GM18499 (cell line): Measurements from ENCODE around the gene STXBP6.

Experiments used
- ATAC-seq: cut with Tn5 transposase; IDR thresholded peaks from one replicate; pipeline ENCODE4 v1.9.1; 2021; ENCODE audit warnings: moderate number of reproducible peaks; ENCODE audit not compliant: insufficient read depth, unreplicated experiment

STXBP6 gene

DNA sequence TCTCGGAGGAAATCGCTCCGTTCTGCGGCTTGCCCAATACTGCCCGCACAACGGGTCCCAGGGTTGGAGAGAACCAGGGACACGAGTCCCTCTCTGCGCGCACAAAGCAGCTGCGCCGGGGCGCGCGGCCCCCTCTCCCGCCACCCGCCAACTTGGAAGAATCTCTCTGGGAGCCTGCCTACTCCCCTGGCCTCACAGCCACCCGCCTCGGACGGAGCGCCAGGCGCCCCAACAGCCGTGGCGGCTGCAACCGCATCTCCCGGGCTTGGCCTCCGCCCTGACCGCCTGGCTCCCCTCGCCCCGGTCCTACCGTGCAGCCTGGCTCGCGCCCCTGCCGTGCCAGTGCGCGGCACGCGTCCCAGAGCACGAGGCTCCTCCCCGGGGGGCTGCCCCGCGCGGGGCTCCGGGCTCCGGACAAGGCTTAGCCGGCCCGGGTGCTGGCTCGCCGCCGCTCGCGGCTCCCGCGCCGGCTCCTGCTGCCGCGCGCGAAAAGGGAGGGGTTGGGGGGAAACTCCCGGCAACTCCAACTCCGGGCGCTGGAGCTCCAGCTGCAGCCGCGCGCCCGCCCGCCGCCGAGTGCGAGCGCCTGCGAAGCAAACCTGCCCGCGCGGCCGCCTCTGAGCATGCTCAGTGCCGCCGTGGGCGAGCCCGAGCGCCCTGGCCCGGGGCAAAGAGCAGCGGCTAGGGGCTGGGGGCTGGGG lies at the start of gene STXBP6:
Gene STXBP6, minus strand, starts transcription at position 580 of the 701 bp plus-strand sequence. CDS start 75,329 bp downstream, outside the sequence.
- ATAC-seq: no peak

DNA sequence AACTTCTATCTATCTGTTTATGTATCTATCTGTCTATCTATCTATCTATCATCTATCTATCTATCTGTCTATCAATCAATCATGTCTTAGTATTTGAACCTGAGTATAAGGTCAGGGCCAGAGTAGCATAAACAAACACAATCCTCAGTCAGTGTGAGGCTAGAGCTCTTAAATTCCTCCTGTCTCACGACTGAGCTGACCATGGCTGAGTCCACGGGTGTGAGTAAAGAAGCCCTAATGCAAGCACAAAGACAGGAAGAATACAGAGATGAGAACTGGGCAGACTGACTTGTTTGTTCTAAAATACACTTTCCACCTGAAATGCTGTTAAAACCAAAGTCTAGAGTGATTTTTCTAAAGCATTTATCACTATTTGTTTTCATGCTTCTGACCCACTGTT lies 47.2 kb upstream of the STXBP6 start:
- ATAC-seq: no peak

DNA sequence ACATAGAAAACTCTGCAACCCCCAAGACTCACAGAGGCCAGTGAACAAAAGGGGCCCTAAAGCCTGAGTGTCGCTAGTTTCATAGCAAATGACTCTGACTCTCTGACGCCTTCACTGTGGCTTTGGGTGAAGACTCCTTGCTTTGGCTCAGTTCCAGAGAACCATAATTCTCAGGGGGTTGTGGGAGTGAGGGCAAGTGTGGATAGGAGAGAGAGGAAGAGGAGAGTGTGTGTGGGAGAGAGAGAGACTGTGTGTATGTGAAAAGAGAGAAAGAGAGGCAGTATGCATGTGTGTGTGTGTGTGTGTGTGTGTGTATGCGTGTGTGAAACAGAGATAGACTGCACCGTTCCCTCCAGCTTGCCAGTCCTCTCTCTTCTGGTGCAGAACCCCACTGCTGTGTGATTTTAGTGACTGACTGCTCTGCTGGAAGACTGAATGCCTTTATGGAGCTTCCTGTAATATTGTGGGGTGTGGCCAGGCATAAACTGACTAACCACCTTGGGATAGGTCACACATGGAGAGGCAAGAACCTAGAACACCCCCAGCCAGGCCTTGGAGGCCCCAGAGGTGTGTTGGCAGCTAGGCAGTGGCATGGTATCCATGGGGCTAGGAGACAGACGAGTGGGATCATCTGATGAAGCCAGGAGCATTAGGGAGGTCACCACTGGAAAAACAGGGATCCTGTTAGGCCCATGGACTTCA lies 45.9 kb upstream of the STXBP6 start:
- no peak for ATAC-seq

DNA sequence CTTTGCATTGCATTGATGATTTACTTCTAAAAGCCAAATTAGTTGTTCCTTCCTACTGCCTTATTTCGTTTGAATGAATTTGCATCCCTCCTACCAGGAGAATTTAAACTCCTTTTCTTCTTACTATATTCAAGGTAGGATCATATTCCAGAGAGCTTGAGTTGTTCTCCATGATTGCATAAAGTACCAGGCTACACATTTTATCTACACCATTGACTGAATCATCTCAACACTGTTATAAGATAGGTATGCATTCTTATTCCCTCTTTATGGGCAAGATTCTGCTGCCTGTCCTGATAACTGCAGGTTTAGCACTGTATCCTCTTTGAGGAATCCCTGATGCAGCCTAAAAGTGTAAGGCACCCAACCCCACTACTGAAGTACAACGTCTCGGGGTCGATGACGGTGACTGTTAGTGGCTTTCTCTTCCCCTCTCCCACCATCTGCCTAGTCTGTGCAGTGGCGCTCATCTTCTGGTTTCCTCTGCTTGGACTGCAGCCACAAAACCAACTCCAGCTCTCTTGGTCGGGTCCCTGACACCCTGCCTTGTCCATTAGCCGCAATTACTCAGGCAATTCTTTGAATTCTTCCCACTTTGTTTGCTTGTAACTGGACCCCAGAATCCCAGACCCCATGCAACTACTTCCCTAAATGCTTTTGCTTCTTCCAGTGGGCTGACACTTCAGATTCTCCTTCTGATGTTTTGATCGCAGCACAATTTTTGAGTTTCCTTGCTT lies 44.4 kb upstream of the STXBP6 start:
- no peak for ATAC-seq

DNA sequence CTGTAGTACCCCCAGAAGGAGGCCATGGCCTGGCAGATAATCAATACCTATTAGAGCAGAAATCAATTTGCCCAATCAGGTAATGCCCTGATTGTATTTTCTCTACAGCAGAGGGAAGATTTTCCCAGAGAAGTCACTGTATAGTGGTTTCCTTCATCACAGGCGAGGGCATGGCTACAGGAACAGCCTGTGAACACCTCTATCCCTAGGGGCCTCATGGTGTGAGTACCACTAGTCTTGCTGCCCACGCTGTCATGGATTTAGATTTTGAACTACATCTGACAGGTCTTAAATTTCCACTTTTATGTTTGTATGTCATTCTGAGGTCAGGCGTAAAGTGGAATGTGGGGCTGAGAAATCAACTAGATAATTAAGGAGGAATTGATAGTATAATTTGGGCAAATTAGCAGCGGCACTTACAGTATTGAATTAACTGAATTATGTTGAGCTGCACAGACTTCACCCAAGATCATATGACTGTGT lies 42.4 kb upstream of the STXBP6 start:
- no peak for ATAC-seq

DNA sequence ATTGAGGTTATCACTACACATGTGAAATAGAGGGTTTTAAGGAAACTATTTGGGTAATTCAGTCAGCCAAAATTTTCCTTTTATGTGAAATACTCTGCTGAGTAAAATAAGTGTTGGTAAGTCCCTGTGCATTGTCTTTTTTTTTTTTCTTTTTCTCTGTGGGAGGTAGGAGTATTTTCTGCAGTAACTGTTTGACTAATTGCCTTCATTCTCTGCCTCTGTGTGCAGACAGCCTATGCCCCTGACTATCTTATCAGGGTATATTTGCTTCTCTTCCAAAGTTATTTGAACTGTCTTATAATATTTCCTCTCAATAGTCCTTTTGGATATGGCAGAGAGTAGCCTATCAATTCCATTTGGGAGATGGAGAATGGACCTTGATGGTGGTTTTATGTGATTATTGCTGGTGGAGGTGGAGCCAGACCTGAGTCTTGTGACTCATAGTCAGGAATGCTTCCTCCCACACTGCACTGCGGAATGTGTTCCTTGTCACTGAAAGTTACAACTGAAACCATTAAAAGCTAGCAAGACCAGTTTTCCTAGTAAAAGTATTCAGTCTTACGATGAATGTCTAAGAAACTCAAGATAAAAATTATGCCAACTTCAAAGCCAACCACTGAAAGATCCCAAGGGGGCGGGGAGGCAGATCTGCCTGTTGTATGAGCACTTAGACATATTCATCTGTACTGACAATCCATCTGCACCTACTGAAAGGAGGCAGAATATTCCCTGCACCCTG lies 40.9 kb upstream of the STXBP6 start:
- no peak for ATAC-seq

DNA sequence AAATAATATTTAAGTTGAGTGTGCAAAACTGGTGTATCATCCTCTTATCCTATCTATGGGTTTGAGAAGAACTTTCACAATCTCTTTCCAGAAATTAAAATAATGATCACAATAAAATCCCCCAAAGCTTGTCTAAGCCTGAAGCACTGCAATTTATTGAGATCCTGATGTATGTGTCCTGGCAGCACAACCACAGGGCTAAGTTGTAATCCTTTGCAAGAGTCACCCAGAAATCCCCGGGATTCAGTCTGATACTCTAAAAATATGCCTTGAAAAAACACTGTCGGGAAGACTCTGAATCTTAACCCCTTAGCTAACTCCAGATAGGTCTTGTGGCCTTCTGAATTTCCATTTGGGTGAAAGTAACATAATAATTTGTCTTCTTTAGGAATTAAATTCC lies 40.3 kb upstream of the STXBP6 start:
- no peak for ATAC-seq

DNA sequence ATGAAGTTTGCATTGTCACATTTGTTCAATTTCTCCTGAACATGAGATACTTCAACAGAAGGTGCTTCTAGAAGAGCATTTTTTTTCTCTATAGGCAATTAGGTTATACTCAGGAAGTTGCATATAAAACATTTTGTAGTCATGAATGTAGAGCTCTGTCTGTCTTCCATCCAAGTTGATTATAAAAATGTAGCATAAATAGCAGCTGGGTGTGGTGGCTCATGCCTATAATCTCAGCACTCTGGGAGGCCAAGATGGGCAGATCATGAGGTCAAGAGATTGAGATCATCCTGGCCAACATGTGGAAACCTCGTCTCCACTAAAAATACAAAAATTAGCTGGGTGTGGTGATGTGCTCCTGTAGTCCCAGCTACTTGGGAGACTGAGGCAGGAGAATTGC lies 39.5 kb upstream of the STXBP6 start:
- no peak for ATAC-seq

DNA sequence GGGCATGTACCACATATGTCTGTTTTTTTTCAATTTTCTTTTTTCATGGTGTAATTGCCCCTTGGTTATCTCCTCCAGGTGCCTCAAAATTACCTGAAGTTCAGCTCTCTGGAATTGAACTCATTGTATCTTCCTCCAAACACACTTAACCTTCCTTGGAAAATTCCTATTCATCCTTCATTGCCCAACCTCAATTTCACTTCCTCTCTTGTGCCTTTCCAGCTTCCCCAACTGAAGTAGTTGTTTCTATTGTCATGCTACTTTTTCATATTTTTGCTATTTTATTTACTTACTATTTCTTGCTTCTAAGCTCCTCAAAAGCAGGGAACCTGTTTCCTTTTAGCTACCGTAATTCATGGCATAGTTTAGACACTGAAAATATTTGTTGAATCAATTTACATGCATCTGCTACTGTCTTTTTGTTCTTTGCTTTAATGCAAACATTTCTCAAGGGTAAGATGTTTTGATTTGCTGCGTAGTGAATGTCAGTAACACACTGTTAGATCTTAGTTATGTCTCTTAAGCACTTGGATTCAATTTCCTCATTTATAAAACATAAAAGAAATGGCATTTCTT lies 37.0 kb upstream of the STXBP6 start:
- no peak for ATAC-seq

DNA sequence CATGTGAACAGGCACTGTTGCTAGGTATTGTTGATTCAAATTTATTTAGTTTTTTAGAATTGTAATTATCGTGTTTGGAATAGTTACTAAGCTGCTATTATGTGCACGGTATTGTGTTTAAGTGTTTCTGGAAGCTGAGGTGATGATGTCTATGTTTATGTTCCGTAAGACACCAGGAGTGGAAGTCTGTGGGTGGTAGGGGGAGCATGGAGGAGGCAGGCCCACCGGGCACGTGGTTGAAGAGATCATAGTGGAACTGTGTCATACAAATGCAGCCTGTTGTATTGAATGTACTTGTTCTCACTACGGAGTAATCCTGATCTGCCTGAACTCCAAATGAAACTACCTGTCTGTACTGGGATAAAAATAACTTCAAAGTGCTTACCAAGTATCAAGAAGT lies 36.1 kb upstream of the STXBP6 start:
- ATAC-seq: no peak

DNA sequence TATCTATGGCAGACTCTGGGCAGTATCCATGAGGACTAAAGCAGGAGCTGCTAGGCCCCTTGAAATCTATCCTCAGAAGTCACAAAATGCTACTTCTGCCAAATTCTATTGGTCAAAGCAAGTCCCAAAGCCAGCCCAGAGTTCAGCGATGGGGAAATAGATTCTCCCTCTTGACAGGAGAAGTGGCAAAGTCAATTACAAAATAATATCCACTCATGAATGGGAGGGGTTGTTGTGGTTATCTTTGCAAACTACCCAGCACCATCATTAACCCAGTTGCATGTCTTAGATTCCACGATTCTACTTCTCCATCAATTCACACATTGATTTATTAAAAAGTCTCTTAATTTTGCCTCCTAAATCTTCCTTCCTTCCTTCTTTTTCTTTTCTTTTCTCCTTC lies 30.7 kb upstream of the STXBP6 start:
- ATAC-seq: no peak

DNA sequence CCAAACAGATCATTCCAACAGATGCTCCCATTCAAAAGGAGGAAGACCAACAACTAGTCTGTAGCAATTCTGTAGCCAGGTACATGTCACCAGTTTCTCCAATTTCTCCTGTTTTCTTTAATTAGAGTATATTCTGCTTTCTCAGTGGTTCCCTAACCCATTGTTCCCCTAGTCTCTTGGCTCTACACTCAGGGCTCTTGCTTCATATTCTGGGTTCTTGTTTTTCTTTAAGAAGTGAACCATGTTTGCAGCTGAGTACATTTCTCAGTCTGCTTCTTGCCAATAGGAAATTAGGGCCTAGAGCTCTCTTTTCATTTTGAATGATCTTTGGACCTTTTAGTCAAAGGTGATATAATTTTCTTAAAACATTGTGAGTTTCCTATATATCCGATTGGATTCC lies 29.4 kb upstream of the STXBP6 start:
- no peak for ATAC-seq

DNA sequence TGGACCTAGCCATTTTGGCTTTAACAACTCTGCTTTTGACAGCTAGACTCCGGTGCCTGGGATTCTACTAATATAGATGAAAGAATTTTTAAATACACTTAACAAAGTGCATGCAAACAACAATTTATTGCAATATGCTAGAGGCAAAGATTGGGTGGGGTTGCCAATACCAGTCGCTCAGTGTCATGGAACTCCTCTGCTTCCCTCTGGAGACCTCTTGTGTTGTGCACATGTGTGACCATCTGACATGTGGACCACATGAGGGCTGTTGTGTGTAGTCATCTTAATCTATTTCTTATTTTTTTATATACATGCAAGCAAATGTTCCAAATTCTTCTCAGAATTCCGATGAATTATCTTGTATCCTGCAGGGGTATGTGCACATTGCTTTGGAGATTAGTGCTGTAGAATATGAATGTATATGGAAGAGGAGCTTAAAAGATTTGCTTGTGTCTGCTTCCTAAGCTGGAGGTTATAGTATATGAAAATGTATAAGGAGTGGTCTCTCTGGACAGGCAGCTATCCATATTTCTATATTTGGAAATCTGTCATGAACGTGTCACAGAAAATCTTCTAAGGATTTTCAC lies 24.2 kb upstream of the STXBP6 start:
- ATAC-seq: no peak

DNA sequence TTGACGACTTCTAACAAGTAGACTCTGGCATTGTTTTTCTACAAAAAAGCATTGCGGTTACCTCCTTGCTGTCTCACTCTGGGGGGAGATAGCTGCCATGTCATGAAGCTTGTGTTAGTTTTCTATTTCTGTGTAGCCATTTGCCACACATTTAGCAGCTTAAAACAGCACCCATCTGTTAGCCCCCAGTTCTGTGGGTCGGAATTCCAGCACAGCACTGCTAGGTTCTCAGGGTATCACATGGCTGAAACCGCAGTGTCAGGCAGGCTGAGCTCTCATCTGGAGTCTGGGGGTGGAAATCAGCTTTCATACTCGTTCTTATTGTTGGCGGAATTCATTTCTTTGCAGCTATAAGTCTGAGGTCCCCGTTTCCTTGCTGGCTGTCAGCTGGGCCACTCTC lies 19.9 kb upstream of the STXBP6 start:
- ATAC-seq: no peak

DNA sequence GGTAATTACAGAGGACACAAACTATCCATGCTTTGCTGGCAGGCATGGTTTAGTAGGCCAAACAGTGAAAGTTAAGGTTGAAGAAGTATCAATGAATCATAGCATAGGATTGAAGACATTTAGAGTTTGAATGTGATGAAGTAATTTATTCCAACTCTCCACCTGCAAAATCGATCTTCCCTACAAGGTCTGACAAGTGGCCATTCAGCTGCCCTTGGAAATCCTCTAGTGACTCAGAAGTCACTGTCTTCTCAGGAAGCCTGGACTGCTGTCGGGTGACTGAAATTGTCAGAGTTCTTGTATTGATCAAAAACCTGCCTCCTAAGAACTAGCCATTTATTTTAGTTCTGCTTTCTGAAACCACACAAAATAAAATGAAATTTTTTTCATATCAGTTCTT lies 17.7 kb upstream of the STXBP6 start:
- no peak for ATAC-seq

DNA sequence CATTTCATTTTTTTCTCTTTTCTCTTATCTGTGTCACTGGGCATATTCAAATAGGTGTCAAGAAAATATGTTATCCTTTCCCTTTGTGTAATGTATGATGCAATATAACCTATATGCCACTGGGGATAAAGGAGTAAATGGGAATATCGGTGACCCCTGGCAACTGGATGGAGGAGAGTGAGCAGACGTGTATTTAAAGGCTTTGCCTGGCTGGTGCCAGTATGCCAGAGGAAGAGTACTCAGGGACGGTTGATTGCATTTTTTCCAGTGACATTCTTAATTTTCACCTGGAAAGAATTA lies 12.0 kb upstream of the STXBP6 start:
- no peak for ATAC-seq

DNA sequence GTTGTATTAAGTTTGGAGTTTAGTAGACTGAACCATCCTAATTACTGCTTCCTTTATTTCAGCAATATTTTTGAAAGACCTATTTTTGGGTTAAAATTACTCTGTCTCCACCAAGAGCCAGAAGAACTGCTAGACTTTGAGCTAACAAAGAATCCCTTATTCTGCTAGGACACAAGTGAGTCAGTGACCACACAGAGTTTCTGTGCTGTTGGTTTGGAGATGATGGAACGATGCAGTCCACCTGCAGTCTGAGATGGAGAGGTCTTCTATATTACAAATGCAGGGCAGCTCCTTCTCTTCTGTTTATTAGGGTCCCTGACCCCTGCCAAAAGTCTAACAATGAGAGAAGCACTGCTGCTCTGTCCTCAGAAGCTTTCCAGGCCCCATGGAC lies 6.7 kb upstream of the STXBP6 start:
- no peak for ATAC-seq

DNA sequence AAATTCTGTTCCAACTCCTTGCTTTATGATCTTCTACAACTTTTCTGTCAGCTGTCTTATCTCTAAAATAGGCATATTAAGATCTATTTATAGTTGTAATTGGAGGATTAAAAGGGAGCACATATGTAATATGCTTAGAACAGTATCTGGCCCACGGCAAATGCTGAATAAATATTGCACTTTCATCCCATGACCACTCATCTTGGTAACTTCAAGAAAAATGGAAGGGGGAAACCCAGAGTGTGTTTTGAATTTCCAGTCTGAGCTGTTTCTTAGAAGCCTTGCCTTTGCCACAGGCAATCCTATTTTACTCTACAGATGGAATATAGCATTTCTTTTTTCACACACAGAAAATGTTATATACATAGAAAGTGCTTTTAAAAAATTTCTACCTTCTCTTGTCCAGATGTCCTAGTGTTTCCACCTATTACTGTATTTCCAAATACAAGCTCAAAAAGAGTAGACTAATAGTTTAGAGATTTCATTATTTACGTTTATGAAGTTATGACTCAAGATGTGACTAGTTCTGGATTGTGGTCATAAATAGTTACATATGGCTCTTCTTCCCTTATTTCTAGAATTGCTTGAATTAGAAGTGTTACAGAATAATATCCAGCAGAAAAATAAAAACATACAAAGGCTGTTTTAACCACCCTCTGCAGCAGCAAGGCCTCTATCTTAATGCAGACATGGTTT lies 6.2 kb upstream of the STXBP6 start:
- ATAC-seq: no peak

DNA sequence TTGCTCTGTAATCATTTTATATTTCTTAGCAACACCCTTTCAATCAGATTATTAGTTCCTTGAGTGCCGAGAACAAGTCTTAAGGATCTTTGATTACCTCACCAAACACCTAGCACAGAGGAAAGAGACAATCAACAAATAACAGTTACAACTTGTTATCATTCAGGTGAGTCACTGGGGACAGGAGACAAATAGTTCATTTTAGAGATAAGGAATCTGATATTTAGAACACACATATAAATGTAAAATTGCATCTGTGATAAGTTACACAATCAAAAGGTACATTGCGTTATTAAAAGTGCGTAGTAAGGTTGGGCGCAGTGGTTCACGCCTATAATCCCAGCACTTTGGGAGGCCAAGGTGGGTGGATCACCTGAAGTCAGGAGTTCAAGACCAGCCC lies 5.1 kb upstream of the STXBP6 start:
- ATAC-seq: no peak

DNA sequence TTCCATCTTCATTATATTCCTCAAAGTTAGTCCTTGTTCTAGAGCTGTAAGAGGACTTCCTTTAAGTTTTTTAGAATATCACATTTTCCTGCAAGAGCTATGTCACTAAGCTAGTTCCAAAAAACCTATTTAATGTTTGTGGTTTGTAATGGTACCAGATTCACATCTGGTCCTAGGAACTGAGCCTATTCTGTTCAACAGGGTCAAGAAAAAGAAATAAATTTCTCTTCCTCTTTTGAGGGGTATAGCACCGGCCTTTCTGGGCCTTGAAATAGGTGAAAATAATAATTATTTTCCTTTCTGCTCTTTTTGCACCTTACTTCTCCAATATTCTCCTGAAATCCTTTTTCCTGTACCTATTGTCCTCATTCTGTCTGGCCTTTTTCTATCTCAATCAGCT lies 3.6 kb upstream of the STXBP6 start:
- no peak for ATAC-seq
